RPMI7951 (cell line): ENCODE data around the gene ATP6V1B1. TPM values are rescaled to one million over a fixed set of nuclear protein-coding genes. Genes with fewer than 3 reads are reported as not detected.

Source experiments
- DNase-seq: peaks from one replicate; pipeline ENCODE4 v3.0.0-alpha.2; 2012; ENCODE audit warnings: low read depth
- total RNA-seq: library from RNA; depleted of rRNA; stranded (reverse); fragments of >200 nt; shearing (Covaris generic); gene quantifications from 2 replicates; pipeline ENCODE4 v1.2.3, GENCODE V29; 2014

Gene ATP6V1B1
- total RNA-seq, 1 experiment from 2014 or later = 2.8 TPM

DNA sequence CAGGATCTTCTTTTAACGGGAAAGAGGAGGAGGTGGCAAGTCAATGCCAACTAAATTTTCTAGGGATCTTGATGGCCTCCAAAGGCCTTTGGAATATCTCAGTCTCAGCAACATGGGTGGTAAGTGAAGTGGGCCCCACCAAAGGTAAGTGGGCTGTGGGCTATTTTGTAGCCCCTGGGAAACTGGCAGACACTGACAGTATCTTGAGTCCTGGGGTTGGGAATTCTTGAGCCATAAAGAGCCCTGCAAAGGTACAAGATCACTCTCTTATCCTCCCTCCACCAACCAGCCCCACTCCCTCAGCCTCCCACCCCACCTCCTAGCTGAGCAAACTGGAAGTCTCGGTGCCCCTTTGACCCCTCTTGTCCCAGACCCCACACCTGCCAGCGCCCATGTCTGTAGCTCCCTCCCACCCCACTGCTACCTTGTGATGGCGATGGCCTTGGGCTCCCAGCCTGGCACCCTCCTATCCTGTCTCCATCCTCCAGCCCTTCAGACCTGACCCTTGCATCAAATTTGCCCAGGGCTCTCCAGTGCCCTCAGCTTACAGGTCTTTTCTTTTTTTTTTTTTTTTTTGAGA is 8.5 kb downstream of the ATP6V1B1 start:
- no peak for DNase-seq

DNA sequence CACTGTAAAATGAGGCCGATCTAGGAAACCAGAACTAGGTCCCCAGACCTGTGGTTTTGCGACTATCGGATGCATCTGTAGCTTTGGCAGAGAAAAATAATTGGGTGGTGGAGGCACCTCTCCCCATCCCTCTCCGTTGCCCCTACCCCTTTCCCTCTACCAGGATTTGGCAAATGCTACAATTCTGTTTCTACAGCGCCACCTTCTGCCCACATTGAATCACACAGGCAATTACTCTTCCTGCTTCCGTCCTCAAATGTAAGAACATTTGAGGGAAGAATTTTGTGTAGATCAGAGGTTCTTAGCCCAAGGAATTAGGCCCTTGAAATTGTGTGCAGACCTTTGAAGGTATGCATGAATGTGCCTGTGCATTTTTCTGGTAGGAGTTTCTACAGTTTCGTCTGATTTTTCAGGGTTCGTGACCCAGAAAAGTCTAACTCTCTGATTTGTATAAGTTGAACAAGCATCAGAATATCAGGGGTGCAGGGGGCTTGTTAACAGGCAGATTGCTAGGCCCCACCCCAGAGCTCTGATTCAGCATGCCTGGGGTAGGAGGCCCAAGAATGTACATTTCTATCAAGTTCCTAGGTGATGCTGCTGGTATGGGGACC is 11.2 kb downstream of the ATP6V1B1 start:
- DNase-seq = peak; percentile 58

DNA sequence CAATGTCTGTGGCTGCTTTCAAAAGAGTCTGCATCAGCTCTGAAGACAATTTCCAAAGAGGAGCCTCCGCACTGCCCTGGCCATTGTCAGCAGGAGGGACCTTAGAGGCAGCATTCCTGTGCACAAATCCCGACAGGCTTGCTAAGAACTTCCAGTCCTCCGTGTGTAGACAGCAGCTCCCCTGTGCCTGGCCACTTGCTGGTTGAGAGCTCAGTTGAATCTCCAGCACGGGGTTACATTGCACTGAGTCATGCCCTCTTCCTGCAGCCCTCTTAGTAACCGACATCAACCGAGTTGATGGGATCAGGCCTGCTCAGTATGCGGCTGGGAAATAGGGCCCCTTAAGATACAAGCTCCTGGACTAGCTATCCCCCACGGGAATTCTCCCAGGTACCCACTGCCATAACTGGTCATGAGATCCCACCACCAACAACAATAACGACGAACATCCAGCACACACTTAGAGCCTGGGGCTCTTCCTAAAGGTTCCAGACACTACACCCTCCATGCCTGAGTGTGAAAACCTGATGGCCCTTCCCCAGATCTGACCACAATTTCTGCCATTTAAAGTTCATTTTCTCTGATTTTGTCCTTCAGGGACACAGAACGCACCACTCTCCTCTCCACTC is 12.0 kb downstream of the ATP6V1B1 start:
- peak; percentile 76 for DNase-seq

DNA sequence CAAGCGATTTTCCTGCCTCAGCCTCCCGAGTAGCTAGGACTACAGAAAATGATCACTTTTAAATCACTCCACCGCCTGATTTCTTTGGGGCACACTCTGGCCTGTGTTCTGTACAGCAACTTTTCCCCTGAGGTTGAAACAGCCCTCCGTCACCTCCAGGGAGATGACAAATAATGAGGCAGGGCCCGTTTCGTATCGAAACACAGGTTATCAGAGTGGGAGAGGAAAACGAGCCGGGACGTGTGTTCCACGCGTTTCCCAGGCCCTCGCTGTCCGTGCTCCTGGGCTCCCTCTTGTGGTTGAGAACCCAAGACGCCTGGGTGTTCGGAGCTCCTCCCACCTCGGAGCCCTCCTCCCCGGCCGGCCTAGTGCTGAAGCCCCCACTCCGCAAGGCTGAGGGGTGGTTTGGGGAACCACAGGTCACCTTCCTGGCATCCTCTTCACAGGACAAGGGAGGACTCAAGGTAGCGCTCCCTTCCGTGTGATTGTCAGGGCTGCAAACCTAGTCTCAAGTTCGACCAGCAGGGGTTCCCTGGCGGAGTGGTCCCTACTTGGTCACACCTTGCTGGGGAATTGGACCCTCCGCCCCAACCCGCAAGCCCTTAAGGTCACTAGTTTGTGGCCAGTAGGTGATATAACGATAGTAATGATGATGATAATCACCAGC is 12.8 kb downstream of the ATP6V1B1 start:
- DNase-seq = peak; percentile 76

DNA sequence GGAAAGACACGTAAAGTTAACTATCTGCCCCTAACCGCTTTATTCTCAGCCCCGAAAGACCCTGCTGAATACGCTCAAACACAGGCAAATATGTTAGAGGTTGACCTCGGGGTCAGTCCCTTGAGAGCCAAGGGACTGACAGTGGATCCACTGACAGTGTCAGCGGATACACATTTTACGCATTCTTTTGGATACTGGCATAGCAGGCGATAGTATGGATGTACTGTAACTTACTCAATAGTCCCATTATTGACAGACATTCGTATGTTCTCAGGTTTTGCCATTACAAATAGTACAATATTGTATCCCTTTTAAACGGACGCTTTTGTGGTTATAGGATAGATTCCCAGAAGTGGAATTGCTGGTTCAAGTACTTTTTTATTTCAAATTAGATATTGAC is 13.4 kb downstream of the ATP6V1B1 start:
- no peak for DNase-seq

DNA sequence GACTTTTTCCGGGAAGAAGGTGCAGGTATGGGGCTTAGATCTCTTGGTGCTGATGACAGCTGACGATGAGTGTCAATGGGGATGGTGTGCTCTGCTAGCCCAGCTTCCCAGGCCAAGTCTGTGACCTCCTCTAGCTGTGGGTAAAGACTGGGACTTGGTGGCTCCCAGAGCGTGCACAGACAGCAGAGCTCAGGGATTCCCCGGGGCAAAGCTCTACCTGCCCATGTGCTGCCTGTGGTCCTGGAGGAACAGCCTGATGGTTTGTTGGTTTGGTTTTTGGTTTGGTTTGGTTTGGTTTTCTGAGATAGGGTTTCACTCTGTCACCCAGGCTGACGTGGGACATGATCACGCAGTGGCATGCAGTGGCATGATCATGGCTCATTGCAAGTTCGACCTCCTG is 19.2 kb downstream of the ATP6V1B1 start:
- DNase-seq = no peak

DNA sequence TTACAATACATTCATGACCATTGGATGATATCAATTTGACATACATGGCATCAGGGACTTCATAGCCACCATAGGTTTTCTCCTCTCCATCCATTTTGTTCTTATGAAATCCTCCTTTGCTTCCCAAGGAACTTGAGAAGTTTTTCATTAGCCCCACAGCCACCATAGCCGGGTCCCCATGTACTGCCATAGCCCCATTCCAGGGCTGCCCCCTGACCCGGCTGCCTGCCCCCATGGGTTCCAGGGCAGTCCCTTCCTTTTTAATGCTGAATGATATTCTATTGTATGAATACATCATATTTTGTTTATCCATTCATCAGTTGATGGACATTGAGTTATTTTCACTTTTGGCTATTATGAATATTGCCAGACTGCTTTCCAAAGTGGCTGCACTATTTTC is 20.4 kb downstream of the ATP6V1B1 start:
- no peak for DNase-seq

DNA sequence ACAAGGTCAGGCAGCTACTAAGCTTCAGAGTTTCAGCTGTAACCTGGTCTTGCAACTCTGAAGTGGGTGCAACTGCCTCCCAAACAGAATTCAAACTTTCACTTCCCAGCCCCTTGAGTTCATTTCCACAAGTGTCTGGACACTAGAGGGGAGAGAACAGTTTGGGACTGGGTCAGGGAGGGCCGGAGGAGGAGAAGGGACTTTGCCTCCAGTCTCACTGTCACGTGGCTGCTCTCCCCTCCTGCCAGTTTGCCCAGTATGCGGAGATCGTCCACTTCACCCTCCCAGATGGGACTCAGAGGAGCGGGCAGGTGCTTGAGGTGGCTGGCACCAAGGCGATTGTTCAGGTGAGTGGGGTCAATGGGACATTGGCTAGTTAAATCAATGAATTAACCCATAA is 22.1 kb downstream of the ATP6V1B1 start:
- no peak for DNase-seq

DNA sequence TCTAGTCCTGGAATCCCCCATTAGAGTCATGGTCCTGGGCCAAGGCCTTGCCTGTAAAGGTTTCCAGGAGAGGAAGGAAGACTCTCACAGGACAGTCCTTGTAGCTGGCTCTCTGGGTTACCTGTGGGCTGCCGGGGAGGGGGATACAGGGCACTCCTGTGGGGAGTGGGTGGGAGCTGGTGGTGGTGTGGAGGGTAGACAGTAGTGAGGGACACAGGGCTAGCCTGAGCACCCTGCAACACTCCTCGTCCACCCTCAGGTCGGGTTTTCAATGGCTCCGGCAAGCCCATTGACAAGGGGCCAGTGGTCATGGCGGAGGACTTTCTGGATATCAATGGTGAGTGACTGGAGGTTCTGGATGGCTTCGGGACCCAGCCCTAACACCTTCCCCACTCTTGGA is 23.1 kb downstream of the ATP6V1B1 start:
- DNase-seq = no peak

DNA sequence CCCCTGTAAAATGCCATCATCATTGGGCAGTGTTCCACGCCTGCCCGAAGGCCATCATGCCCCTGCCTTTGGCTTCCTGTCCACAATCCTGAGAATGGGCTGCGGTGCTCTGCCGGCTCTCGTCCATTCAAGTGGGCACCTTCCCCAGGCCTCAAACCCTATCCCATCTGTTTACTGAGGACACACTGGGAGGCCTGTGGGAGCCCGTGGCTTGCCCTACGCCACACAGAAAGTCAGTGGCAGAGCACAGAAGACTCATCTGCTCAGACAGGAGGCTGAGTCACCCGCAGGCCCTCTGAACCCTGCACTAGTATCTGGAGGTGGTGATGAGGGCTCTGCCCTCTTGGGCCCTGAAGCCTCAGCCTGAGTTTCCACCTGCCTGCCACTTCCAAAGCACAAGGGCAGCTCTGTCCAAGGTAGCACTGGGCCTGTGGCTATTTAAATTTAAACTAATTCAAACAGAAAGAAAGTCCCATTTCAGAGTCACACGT is 23.6 kb downstream of the ATP6V1B1 start:
- no peak for DNase-seq

DNA sequence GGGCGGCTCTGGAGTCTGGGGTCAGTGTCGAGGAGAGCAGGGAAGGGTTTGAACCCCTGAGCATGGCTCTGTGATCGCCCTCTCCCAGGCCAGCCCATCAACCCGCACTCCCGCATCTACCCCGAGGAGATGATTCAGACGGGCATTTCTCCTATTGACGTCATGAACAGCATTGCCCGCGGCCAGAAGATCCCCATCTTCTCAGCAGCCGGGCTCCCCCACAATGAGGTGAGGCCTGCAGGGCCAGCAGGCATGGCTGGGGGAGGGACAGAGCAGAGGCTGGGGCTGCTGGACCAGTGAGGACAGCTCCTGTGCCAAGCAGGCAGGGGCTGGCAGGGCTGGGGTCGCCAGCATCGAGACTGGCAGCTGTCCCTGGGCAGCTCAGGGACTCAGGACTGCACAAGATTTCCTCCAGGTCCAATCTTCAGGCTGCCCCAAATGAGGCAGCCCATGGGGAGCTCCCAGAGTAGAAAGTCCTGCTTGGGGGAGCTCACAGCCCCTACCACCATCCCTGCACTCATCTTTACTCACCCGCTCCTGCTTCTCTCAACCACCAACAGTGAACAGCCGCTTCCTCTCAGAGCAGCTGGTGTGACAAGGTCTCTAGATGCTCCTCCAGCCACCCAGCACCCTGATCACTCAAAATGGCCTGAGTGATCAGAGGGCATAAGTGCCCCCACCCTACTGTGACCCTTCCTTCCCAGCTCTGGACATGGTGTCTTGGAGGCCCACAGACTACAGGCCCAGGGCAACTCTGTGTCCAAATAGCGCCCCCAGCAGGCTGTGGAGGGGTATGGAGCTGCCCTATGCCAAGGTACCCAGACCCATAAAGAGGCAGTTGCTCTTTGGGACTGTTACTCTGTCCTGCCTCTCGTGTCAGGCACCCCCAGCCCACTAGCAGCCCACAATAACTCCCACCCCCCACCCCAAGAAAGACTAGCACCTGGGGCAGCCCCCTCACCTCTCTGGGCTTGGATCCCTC is 24.4 kb downstream of the ATP6V1B1 start:
- DNase-seq = no peak

DNA sequence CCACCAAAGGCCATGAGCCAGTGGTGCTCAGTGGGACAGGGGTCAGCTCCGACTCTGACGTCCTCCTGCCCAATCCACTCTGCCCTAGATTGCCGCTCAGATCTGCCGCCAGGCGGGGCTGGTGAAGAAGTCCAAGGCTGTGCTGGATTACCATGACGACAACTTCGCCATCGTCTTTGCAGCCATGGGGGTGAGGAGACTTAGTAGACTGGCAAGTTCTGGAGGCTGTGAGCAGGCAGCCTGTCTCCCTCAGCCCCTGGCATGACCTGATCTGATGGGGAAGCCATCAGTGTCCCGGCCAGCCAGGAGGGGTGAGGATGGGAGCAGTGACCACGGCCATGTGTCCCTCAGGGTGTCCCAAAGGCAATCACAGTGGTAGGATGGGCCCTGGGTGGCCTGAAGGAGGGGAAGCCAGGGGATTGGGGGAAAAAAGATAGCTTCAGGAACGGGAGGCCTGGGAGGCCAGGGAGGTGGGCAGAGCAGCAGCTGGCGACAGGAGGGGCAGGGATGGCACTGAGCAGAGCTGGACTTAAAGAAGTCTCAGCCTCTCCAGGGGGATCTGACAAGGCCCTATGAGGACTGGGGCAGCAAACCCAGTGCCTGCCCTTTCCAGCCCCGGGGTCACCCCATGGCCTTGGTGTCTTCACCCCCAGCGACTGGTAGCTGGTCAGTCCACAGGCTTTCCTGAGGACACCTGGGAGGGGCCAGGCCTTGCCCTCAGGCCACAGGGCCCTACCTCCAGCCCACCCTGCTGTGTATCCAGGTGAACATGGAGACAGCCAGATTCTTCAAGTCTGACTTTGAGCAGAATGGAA is 25.3 kb downstream of the ATP6V1B1 start:
- DNase-seq = no peak

DNA sequence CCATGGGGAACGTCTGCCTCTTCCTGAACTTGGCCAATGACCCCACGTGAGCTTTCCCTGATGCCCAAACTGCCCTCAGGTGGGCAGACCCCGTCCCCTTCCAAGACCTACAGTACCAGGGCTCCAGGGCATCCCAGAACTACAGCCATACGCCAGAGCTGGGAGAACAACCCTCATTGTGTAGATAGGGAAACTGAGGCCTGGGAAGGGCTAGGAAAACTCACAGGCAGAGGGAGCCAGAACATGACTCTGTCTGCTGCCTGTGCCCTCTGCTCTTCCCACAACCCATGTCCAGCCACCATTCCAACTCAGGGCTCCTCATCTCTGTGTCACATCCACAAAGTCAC is 25.9 kb downstream of the ATP6V1B1 start:
- DNase-seq = no peak

DNA sequence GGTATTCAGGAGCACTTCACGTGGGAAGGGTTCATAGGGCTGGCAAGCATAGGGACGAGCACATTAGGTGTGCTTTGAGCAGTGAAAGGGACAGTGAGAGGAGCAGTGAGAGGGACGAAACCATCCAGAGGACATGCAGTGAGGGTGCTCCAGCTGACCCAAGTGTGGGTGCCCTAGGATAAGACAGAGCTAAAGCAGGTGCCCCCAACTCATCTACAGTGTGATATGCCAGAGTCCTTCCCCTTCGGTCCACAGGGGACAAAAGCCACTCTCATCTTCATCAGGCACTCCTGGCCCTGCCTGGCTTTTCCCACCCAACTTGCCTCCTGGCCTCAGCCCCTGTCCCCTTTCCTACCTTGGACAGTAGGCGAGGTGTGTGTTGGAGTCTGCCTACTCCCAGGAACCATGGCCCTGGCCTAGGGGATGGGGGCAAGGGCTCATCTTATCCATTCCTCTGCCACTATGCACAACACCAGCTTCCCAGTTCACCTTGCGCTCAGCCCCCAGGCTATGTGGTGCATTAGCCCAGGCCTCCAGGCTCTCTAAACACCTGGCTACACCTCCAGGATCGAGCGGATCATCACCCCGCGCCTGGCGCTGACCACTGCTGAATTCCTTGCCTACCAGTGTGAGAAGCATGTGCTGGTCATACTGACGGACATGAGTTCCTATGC is 26.6 kb downstream of the ATP6V1B1 start:
- DNase-seq = no peak

DNA sequence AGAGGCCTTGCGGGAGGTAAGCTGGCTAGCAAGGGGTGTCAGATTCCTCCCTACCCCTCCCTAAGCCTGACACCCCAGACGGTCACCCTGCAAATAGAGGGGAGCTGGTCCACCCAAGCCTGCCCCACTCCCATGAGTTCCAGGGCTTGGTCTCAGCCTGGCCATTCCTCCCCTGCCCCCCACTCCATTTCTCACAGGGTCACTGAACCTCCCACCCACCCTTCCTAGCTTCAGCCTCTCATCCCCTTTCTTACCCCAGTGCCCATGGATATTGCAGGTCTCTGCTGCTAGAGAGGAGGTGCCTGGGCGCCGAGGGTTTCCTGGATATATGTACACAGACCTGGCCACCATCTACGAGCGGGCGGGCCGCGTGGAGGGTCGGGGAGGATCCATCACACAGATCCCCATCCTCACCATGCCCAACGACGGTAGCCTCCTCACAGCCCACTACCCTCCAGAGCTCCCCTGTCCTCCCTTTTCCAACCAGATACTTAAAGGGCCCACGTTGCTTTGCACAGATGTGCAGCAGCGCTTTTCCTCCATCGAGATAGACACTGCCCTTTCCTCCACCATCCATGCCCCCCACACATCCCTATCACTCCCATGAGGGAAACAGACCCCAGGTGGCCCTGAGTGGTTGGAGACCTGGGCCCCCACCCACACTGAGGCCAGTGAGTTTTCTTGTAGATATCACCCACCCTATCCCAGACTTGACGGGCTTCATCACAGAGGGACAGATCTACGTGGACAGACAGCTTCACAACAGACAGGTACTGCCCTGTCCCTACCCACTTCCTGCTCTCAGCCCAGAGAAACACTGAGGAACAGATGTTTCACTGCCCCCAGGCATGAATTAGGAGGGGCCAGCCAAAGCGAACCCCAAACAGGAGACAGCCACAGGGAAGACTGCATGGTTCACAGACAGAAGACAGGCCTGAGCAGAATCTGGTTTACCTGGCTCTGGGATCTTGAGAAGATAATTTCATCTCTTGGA is 27.5 kb downstream of the ATP6V1B1 start:
- no peak for DNase-seq

DNA sequence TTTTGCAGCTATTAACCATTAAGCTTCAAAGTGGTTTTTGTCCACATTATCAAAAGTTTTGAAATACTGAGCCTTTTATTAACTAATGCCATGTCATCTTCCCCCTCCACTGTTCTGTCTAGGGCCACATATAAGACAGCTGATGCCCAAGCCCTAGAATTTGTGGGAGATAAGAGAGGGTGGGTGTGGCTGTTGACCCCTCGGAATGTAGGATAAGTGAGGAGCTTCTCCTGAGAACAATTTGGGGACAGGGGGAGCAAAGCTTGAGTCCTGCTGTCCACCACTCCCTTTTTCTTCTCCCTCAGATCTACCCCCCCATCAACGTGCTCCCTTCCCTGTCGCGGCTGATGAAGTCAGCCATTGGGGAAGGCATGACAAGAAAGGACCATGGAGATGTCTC is 28.4 kb downstream of the ATP6V1B1 start:
- no peak for DNase-seq

DNA sequence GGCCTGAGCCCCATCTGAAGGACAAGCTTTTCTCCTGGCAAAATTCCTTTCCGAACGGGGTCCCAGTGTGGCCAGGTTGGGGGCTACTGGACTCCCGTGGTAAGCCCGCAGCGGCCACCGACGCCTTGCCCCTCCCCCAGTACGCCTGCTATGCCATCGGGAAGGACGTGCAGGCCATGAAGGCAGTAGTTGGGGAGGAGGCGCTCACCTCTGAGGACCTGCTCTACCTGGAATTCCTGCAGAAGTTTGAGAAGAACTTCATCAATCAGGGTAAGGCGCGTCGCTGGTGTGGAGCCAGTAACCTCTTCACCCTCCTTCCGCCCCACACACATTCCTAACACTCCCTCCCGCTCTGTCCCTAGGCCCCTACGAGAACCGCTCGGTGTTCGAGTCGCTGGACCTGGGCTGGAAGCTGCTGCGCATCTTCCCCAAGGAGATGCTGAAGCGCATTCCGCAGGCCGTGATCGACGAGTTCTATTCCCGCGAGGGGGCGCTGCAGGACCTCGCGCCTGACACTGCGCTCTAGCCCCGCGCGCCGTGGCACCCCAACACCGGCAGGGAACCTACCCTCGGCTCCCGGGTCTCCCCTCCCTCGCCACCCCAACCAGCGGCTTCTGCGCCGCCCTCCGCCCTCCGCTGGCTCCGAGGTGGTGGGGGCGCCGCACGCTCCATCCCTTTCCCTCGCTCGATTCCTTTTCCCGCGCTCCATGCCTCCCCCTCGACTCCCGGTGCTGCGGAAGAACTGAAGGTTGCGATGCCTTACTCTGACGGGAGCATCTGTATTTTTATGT is 29.1 kb downstream of the ATP6V1B1 start:
- DNase-seq = peak; percentile 34

DNA sequence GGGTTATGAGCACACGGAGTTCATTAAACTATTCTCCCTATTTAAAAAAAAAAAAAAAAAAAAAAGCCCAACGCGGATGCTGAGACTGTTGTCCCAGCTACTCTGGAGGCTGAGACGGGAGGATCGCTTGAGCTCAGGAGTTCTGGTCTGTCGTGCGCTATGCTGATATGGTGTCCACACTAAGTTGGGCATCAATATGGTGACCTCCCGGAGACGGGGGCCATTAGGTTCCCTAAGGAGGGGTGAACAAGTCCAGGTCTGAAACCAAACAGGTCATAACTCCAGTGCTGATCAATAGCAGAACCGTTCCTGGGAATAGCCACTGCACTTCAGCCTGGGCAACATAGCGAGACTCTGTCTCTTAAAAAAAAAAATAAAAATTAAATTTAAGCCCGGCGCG is 29.8 kb downstream of the ATP6V1B1 start:
- DNase-seq = no peak
